Astrocyte of the spinal cord (primary cell): Measurements from ENCODE around the gene PCNA.
A peak's percentile ranks its signal among the peaks of the same experiment; 100 is the strongest.

Experiments used
- DNase-seq: peaks from one replicate; pipeline ENCODE4 v3.0.0; 2011; ENCODE audit warnings: low read depth, low spot score
- H3K4me3 ChIP-seq: 2 replicates; pipeline ENCODE4 v1.5.1; 2011; ENCODE audit warnings: low read depth, mild to moderate bottlenecking, low read length, moderate library complexity
- CTCF ChIP-seq: IDR thresholded peaks from 2 replicates; pipeline ENCODE4 v1.5.1; 2012; ENCODE audit warnings: low read depth, mild to moderate bottlenecking, low read length, inconsistent platforms
- in situ Hi-C: cut with HindIII; loops from 2 replicates; pipeline ENCODE4 v1.10.0; 2017; ENCODE audit warnings: low sequenced_read_pairs

Gene PCNA

GRCh38 chr20:5070570-5070969 is 49.2 kb downstream of the PCNA start:
- in situ Hi-C loops = no loop called here
- DNase-seq = no peak
- H3K4me3 ChIP-seq = no peak overlapping the region
- no peak for TF ChIP-seq CTCF

GRCh38 chr20:5070081-5070480 is 49.7 kb downstream of the PCNA start:
- in situ Hi-C loops = no loop called here
- no peak for DNase-seq
- H3K4me3 ChIP-seq = no peak overlapping the region
- no peak for TF ChIP-seq CTCF

GRCh38 chr20:5069141-5069806 is 50.5 kb downstream of the PCNA start:
- H3K4me3 ChIP-seq = no peak overlapping the region
- in situ Hi-C loops = no loop called here
- no peak for DNase-seq
- no peak for TF ChIP-seq CTCF

GRCh38 chr20:5067877-5068645 is 51.7 kb downstream of the PCNA start:
- TF ChIP-seq CTCF = no peak
- no peak overlapping the region for H3K4me3 ChIP-seq
- in situ Hi-C loops = no loop called here
- no peak for DNase-seq

- DNase-seq = peak; percentile 94
- in situ Hi-C loops = no loop called here
Measured at GRCh38 chr20:5065879-5066383, 53.8 kb downstream of the PCNA start.

More at GRCh38 chr20:5065879-5066383, 53.8 kb downstream of the PCNA start:
- H3K4me3 ChIP-seq = no peak overlapping the region
- TF ChIP-seq CTCF = no peak
